HuH-7.5 (cell line): ENCODE data around the gene CLDN16.

Experiments used
- DNase-seq: peaks from one replicate; pipeline ENCODE4 v3.0.0; 2011; ENCODE audit warnings: low spot score

Gene CLDN16

DNA sequence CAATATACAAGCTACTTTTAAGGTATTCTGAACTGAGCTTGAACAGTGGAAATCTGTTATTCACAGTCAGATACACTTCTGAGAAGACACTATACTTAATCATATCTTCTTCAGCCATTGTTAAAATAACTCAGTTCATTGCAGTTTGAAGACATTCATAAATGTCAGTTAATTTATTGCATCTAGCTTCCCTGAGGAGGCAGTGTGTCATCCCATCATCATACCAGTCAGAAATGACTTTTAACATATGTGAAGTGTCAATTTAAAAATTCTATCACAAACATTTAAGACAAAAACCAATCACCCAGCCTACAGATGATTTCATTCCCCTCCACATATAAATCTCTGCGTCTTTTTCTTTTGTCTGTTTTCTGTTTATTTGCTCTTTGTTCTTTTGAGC, 54.3 kb downstream of the CLDN16 start:
- DNase-seq = no peak

DNA sequence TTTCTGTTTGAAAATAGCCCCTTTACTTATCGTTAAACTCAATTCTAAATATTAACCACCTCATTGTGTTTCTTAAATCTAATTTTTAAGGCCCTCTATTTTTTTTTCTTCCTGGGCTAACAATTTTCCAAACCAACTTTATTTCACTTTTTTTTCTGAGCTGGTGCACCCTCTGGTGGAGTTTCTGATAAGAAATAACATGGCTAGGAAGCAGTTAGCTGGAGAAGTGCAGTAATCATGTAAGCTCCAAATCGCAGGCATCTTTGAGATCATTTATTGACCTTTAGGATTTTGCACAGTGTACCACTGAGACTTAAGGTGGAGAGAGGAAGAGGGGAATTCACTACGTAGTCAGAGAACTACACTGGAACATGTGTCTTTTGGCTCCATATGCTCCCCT, 55.3 kb downstream of the CLDN16 start:
- no peak for DNase-seq

DNA sequence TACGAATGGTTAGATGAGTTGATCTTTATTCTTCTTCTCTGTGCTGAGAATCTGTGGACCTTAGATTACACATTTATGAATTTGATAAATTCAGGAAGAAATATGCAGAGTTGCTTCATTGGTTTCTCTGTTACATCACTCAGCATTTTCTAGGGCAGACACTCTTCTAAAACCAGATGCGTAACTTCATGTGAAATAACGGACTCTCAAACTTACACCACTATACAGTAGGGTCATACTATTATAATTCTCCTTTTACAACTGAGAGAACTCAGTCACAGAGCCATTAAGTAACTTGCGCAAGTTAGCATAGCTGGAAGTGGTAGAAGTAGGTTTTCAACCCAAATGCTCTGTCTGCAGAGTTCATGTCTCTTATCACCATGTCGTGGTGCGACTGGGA, 56.0 kb downstream of the CLDN16 start:
- no peak for DNase-seq

DNA sequence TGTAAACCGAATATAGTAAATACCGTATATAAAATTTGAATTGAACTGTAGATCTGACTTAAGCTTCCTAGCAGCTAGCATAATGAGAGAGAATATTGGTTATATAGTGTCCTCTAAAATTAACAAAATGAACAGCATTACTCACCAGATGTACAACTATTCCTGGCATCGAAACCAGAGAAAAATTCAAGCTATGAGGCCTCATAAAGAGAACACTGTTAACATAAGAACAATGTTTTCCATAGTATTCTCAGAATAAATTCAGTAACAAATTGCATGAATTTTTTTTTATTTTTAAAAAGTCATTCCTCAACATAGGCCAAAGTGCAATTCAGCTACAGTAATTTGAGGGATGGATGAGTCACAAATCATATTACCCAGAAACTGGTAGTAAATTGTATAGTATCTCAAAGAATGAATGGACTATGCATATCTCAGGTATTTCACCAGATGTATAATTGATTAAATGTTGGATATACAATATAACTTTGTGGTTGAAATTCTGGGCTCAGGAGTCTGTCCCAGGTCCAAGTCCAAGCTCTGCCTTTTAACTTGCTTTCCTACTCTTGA, 56.7 kb downstream of the CLDN16 start:
- no peak for DNase-seq

DNA sequence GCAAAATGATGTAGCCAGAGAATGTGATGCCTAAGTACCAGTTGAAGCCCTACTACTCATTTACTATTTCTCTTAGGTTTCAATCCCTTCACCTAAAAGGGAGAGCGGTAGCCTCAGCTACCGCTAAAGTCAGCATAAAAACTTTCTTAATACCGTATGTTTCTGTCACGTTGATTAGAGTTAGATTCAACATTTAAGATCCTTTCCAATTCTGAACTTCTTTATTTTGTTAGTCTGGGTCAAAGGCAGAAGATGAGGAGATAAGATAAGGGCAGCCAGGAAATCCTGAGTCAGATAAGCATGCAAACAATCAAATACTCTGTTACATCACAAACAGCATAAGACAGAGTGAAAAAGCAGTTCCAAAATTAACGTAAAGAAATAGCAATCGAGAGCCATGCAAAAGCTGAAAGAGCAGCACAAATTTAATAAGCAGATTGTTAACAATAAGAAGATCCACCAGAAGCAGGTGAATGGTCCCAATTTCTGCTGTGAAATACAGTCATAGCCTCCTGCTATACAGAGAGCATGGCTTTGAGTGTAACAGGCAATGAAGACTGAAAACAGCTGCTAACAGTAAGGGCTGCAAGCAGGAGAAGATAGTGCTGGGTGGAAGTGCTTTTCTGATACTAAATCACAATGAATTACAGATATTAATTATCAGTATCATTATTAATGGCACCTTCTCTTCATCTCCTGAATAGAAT, 58.8 kb downstream of the CLDN16 start:
- DNase-seq = no peak

DNA sequence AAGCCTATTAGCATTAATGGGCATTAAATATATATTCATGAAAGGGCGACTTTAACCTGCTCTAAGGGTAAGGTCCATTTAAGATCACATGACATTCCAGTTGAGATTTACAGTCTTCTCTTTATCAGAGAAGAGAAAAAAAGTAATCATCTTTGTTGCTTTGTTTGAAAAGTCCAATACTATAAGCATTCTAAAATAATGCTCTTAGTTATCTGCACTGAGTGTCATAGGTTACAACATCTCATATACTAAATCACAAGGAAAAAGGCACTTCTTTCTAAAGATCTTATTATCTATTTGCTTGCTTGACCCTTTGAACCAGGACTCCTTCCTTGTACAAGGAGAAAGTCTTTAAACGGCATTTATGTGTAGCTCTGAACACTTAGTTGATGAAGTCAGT, 60.3 kb downstream of the CLDN16 start:
- no peak for DNase-seq

DNA sequence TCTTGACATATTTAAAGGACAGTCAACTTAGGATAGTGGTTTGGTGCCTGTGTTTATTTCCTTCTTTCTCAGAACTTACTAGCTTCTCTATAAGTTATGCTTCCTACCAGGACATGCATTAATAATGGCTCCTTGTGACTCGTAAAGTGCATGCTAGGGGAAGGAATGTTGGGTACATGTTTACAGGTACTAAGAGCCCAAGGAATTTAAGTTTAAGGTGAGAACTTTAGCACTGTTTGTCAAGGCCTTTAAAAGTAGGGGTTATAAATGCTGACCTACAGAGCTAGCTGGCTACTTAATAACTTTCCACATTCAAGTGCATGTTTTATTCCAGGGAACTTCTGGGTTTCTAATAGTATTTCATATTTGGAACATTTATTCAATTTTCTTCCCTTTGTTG, 61.8 kb downstream of the CLDN16 start, which contains the start of gene TMEM207:
Gene TMEM207 (minus strand): TSS at position 101 of the 400 bp plus-strand sequence. CDS start 92 bp downstream, at position 9.
- DNase-seq = no peak

DNA sequence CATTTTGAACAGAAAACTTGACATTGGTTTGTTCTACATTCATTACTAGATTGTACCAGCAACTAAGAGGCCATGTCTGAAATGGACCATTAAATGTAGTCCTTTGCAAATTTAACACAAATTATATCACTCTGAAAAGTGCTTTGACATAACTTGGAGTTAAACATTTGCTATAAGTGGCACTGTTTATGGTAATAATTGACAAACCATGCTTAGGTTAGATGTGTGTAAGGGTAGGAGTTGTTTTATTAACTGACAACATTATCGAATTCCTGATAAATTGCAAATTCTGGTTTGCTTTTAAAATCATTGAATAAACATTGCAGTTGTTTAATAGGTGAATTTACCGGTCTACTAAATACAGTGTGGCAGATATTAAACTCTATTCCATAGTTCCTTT, 67.9 kb downstream of the CLDN16 start:
- DNase-seq = no peak

DNA sequence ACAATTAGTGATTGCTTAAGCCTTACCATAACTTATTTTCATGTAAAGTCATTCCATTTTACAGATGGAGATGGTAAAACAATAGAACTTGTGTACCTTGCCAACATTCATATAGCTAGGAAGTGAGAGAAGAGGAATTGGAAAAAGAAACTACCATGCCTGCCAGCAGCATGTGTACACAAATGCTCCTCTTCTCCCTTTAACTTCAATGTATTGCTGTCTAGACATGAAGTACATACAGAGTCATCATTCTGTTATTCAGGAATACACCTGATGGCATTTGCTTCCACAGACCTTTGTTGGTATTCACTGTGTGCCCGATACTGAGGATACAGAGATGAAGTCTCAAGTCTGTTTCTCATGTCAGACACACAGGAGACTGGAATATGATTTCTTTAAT, 68.8 kb downstream of the CLDN16 start:
- no peak for DNase-seq

DNA sequence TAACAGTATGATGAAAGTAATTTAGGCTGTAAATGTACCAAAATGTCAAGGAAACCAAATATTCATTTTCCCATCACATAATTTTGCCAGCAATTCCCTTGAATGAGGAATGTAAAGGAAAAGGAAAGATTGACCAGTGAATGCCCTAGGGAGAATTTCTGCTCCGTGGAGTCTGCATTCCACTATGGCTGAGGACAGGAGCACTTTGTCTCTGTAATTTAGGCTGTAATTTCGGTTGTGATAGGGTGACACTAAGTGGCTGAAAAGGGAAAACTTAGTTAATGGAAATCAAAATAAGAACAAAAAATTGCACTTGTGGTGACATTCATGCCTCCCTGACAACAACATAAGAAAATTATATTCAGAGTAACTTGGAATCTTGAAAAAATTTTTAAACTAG, 70.1 kb downstream of the CLDN16 start:
- no peak for DNase-seq
